ENCODE results near the gene CCL2.

DNA sequence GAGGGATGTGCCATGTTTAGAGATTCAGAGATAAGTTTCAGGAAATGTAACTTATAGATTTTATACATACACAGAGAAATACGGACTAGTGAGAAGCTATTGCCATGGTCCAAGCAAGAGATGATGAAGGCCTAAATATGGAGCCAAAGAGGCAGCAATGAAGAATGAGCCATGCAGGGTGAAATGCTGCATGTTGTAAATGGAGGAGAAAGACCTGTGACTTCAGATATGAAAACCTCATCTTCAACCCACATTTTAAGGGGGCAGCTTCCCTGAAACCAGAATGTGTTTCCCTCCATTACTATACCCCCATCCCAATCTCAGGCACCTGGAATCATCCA lies 2.9 kb downstream of the CCL2 start:
- TF ChIP-seq, protein P1, sequence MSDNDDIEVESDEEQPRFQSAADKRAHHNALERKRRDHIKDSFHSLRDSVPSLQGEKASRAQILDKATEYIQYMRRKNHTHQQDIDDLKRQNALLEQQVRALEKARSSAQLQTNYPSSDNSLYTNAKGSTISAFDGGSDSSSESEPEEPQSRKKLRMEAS (IDR thresholded peaks at IDR 0.05) = no peak
- TF ChIP-seq EP300 (IDR thresholded peaks at IDR 0.05; ENCODE audit: borderline replicate concordance) (no peak), RAD21 (IDR thresholded peaks at IDR 0.05; ENCODE audit: low read depth) (no peak), EGR1 (IDR thresholded peaks at IDR 0.05) (no peak), YY1 (IDR thresholded peaks at IDR 0.05; ENCODE audit: low read depth) (no peak), FOXM1 (IDR thresholded peaks at IDR 0.05; ENCODE audit: borderline replicate concordance, low read depth) (no peak), CEBPB (IDR thresholded peaks at IDR 0.05) (no peak), TAF1 (IDR thresholded peaks at IDR 0.05; ENCODE audit: low read depth) (no peak), NFIC (IDR thresholded peaks at IDR 0.05) (no peak)
- TF ChIP-seq, protein P2, sequence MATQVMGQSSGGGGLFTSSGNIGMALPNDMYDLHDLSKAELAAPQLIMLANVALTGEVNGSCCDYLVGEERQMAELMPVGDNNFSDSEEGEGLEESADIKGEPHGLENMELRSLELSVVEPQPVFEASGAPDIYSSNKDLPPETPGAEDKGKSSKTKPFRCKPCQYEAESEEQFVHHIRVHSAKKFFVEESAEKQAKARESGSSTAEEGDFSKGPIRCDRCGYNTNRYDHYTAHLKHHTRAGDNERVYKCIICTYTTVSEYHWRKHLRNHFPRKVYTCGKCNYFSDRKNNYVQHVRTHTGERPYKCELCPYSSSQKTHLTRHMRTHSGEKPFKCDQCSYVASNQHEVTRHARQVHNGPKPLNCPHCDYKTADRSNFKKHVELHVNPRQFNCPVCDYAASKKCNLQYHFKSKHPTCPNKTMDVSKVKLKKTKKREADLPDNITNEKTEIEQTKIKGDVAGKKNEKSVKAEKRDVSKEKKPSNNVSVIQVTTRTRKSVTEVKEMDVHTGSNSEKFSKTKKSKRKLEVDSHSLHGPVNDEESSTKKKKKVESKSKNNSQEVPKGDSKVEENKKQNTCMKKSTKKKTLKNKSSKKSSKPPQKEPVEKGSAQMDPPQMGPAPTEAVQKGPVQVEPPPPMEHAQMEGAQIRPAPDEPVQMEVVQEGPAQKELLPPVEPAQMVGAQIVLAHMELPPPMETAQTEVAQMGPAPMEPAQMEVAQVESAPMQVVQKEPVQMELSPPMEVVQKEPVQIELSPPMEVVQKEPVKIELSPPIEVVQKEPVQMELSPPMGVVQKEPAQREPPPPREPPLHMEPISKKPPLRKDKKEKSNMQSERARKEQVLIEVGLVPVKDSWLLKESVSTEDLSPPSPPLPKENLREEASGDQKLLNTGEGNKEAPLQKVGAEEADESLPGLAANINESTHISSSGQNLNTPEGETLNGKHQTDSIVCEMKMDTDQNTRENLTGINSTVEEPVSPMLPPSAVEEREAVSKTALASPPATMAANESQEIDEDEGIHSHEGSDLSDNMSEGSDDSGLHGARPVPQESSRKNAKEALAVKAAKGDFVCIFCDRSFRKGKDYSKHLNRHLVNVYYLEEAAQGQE (IDR thresholded peaks at IDR 0.05; ENCODE audit: low read depth) = no peak

Measured in Ishikawa (cell line).